Measurements from ENCODE around the gene SKA1. TPM values are rescaled to one million over a fixed set of nuclear protein-coding genes. Genes with fewer than 3 reads are reported as not detected.
"Not testable (repeated sequence)": the region's sequence is repeated elsewhere in the genome, so short reads cannot be mapped to it uniquely, and the experiment has no call there.

SKA1 gene
- total RNA-seq, 2 donors from 2014 or later, result 0.52 TPM; not detected in 1

DNA sequence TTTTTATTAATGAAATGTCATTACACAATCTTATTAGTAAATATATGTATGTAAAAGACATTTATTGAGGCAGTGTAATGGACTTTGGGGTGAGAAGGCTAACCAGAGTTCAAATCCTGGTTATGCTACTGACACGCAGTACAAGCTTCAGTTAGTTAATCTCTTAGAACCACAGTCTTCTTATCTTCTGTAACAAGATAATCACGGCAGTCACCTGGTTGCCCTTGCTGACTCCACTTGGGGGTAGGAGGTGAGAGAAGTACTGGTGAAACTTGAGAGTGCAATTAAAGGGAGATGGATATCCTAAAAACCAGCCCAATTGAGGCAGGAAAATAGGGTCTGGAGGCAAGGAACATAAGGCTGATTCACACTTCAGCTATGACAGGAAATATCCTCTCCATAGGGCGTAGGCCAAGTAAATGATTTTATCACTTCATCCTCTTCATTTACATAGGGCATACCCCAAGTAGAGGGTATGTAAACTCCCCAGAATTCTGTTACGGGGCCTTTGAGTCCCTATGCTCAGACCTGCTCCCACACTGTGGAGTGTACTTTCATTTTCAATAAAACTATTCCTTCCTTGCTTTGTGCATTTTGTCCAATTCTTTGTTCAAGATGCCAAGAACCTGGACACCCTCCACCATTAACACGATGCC is 21.3 kb downstream of the SKA1 start:
- intact Hi-C loops (cut with DNase I), result no loop called here
- no peaks in the 10 kb centered on the region for H3K36me3 ChIP-seq (replicated peaks in 1 of 2; ENCODE audit: insufficient read depth in 1 of 2, low read depth in 2 of 2)
- no peak overlapping the region for H3K27ac ChIP-seq
- ATAC-seq, result no peak
- no peak for DNase-seq
- no peaks in the 10 kb centered on the region for H3K27me3 ChIP-seq
- WGBS, 2 donors, result 66% methylated on average over 5 of the region's 5 CpGs
- TF ChIP-seq, protein P1, sequence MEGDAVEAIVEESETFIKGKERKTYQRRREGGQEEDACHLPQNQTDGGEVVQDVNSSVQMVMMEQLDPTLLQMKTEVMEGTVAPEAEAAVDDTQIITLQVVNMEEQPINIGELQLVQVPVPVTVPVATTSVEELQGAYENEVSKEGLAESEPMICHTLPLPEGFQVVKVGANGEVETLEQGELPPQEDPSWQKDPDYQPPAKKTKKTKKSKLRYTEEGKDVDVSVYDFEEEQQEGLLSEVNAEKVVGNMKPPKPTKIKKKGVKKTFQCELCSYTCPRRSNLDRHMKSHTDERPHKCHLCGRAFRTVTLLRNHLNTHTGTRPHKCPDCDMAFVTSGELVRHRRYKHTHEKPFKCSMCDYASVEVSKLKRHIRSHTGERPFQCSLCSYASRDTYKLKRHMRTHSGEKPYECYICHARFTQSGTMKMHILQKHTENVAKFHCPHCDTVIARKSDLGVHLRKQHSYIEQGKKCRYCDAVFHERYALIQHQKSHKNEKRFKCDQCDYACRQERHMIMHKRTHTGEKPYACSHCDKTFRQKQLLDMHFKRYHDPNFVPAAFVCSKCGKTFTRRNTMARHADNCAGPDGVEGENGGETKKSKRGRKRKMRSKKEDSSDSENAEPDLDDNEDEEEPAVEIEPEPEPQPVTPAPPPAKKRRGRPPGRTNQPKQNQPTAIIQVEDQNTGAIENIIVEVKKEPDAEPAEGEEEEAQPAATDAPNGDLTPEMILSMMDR (IDR thresholded peaks at IDR 0.05), result no peak
- TF ChIP-seq POLR2A (IDR thresholded peaks at IDR 0.05), result no peak
- H3K4me1 ChIP-seq, result peaks cover 8% of the 10 kb centered on the region
- no peaks in the 10 kb centered on the region for H3K9me3 ChIP-seq
- H3K4me3 ChIP-seq, result no peak overlapping the region

DNA sequence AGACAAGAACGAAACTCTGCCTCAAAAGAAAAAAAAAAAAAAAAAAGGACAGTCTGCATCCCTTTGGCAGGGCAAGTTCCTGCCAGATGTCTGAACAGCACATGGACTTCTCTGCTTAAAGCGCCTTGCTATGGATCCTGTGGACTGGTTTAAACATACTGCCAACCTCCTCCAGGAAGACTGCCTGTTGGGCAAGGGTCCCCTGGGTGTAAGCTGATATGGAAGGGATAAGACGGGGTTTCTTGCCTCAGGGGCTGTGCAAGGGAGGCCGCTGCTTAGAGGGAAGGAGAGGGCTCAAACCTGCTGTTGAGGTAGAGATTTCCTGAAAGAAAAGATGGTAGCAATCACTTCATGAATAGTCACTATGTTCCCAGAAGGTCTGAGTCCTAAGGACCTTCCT is 22.2 kb downstream of the SKA1 start:
- H3K4me1 ChIP-seq, result peaks cover 17% of the 10 kb centered on the region
- intact Hi-C loops (cut with DNase I), result no loop called here
- no peaks in the 10 kb centered on the region for H3K9me3 ChIP-seq
- H3K27ac ChIP-seq, result no peak overlapping the region
- H3K36me3 ChIP-seq (replicated peaks in 1 of 2; ENCODE audit: insufficient read depth in 1 of 2, low read depth in 2 of 2), result no peaks in the 10 kb centered on the region
- DNase-seq, result no peak
- no peak for TF ChIP-seq POLR2A (IDR thresholded peaks at IDR 0.05)
- TF ChIP-seq, protein P1 (IDR thresholded peaks at IDR 0.05), result no peak
- no peak for ATAC-seq
- WGBS, 2 donors, result 95 to 96% methylated on average over 4 of the region's 4 CpGs
- no peaks in the 10 kb centered on the region for H3K27me3 ChIP-seq
- H3K4me3 ChIP-seq, result no peak overlapping the region

DNA sequence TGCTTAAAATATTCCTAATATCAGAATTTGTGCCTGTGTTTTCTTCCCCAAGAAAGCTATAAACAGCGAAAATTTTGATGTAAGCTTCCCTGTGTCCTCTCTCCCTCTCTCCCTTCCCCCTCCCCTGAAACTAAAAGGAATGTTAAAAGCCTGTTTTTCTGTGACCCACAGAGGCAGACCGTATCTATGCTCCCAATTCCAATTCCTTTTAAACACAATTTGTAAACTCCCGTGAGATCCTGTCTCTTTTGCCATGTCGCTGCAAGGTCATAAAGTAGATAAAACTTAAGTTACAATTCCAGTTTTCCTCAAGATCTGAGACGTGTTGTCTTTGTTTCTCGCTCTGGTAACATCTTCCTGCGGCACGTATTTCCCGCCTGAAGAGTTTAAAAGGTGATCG is 23.3 kb downstream of the SKA1 start:
- ATAC-seq (no peak), DNase-seq (no peak)
- Histone ChIP-seq H3K9me3 (no peaks in the 10 kb centered on the region), H3K27ac (no peak overlapping the region), H3K4me1 (peaks cover 21% of the 10 kb centered on the region), H3K36me3 (replicated peaks in 1 of 2; ENCODE audit: insufficient read depth in 1 of 2, low read depth in 2 of 2) (no peaks in the 10 kb centered on the region), H3K27me3 (no peaks in the 10 kb centered on the region), H3K4me3 (no peak overlapping the region)
- WGBS, 2 donors, result 67 to 70% methylated on average over 10 of the region's 10 CpGs
- TF ChIP-seq, protein P1 (IDR thresholded peaks at IDR 0.05), result no peak
- no peak for TF ChIP-seq POLR2A (IDR thresholded peaks at IDR 0.05)
- intact Hi-C loops (cut with DNase I), result no loop called here

DNA sequence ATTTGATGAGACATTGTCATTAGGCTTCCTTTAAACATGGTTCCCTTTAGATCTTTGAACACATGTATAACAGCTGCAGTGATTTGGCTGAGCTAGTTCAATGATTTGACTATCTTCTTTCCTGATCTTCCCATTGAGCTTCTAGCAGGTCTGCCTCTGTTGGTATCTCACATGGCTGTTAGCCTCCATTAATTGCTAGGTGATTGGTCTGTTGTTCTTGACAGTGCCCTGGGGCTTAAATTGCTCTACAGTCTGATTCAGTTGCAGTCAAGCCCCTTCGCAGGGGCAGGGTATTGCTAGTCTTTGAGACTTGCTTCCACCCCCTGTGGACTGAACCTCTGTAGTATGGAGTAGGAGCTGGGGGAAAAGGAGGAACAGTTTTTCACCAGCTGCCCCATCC is 24.1 kb downstream of the SKA1 start:
- DNase-seq (no peak), ATAC-seq (no peak)
- H3K4me1 ChIP-seq, result peaks cover 21% of the 10 kb centered on the region
- no peak overlapping the region for H3K27ac ChIP-seq
- TF ChIP-seq, protein P1 (IDR thresholded peaks at IDR 0.05), result no peak
- TF ChIP-seq POLR2A (IDR thresholded peaks at IDR 0.05), result no peak
- intact Hi-C loops (cut with DNase I), result no loop called here
- no peaks in the 10 kb centered on the region for H3K36me3 ChIP-seq (replicated peaks in 1 of 2; ENCODE audit: insufficient read depth in 1 of 2, low read depth in 2 of 2)
- H3K4me3 ChIP-seq, result no peak overlapping the region
- H3K9me3 ChIP-seq, result no peaks in the 10 kb centered on the region
- 79 to 92% methylated on average over 1 of the region's 1 CpG for WGBS, 2 donors
- H3K27me3 ChIP-seq, result no peaks in the 10 kb centered on the region

DNA sequence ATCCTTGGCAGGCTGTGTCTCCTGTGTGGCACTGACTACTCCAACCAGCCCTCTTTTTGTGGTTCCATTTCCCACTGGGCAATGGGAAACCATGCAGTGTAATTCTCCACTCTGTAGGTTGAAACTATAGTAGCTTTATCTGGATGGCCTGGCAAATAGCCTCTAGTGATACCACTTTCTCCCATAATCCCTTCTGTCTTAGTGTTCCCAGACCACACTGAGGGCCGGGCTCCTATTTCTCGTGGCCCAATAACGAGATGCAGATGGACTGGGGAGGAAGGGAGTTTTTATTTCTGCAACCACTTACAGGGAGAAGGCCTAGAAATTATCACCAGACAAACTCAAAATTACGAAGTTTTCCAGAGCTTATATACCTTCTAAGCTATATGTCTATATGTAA is 24.7 kb downstream of the SKA1 start:
- ATAC-seq (no peak), DNase-seq (no peak)
- Histone ChIP-seq H3K27ac (no peak overlapping the region), H3K27me3 (no peaks in the 10 kb centered on the region), H3K36me3 (replicated peaks in 1 of 2; ENCODE audit: insufficient read depth in 1 of 2, low read depth in 2 of 2) (no peaks in the 10 kb centered on the region), H3K4me3 (no peak overlapping the region), H3K4me1 (peaks cover 26% of the 10 kb centered on the region), H3K9me3 (no peaks in the 10 kb centered on the region)
- TF ChIP-seq, protein P1 (IDR thresholded peaks at IDR 0.05), result no peak
- TF ChIP-seq POLR2A (IDR thresholded peaks at IDR 0.05), result no peak
- WGBS, 2 donors, result 61 to 83% methylated on average over 4 of the region's 4 CpGs
- intact Hi-C loops (cut with DNase I), result no loop called here

DNA sequence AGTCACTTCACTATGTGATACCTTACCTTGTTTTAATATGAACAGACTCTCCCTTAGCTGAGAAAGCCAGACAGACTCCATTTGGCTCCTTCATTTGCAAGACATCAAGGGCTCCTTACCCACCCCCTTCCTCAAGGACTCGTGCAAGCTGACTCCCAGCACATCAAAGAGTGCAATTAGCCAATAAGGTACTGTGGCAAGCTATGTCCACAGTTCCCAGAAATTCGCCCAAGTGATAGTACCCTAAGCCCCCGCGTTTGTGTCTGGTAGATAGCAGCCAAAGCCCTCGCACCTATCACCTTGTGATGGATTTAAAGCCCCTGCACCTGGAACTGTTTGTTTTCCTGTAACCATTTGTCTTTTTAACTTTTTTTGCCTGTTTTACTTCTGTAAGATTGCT is 25.6 kb downstream of the SKA1 start:
- ATAC-seq; DNase-seq; H3K27ac ChIP-seq; H3K9me3 ChIP-seq; H3K4me3 ChIP-seq; H3K36me3 ChIP-seq (replicated peaks in 1 of 2; ENCODE audit: insufficient read depth in 1 of 2, low read depth in 2 of 2); intact Hi-C loops (cut with DNase I); H3K27me3 ChIP-seq: not testable (repeated sequence)
- peaks cover 33% of the 10 kb centered on the region for H3K4me1 ChIP-seq
- 50 to 60% methylated on average over 5 of the region's 5 CpGs for WGBS, 2 donors

Measured in body of pancreas (tissue), 4 donors.